Omental fat pad (tissue), 4 donors: Measurements from ENCODE around the gene PPP1R1B. TPM values are rescaled to one million over a fixed set of nuclear protein-coding genes. Genes with fewer than 3 reads are reported as not detected.

Experiments
- ATAC-seq: fragments of 150-250 bp; one replicate; pipeline ENCODE4 v1.9.1; 2016; ENCODE audit warnings: mild to moderate bottlenecking, moderate library complexity; ENCODE audit not compliant: low FRiP score
- DNase-seq: peaks from one replicate; pipeline ENCODE4 v3.0.0-alpha.2; 2019; ENCODE audit warnings: low spot score
- total RNA-seq, 4 donors: library from RNA; depleted of rRNA; stranded (reverse); fragments of >200 nt; gene quantifications; one replicate each; pipeline ENCODE4 v1.1.0, GENCODE V29; 2016
- TF ChIP-seq, protein P1 (sequence below), 3 donors: fragments of 450-650 bp; IDR thresholded peaks; one replicate each; pipeline ENCODE4 v1.5.1; 2016 to 2017; ENCODE audit warnings: antibody characterized with exemption in 3 of 3, mild to moderate bottlenecking in 3 of 3, moderate library complexity in 2 of 3

PPP1R1B gene
- total RNA-seq, 4 donors from 2014 or later, result 13.9 to 27.0 (median 19.1) TPM

DNA sequence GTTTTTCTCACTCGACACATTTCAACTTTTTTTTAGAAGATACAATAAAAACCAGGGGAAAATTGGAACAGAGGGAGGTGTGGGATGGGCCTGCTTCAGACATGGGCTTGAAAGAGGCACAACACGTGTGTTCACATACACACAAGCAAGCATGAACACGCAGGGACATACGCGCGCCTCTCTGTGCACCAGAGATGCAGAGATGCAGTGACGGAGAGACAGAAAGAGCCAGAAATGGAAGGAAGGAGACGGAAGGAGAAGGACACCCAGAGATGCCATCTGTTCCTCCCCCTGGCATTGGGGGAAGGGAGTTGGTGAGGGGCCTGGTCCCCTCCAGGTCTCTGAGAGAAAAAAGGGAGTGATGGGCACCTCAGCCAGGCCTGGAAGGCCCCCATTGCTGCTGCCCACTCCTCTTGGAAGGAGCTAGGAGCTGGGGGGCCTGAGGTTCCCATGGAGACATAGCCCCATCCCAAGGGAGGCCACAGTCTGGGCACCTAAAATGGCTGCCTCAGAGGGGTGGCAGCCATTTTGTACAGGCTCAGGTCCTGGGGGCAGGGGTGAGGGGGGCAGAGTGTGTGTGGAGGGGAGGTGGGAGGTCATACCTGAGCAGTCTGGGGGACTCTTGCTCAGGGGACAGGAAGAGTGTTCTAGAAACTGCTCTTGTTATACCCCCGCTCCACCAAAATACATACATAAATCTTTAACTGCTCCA lies 15.2 kb upstream of the PPP1R1B start:
- ATAC-seq, result no peak
- DNase-seq, result no peak
- TF ChIP-seq, protein P1, sequence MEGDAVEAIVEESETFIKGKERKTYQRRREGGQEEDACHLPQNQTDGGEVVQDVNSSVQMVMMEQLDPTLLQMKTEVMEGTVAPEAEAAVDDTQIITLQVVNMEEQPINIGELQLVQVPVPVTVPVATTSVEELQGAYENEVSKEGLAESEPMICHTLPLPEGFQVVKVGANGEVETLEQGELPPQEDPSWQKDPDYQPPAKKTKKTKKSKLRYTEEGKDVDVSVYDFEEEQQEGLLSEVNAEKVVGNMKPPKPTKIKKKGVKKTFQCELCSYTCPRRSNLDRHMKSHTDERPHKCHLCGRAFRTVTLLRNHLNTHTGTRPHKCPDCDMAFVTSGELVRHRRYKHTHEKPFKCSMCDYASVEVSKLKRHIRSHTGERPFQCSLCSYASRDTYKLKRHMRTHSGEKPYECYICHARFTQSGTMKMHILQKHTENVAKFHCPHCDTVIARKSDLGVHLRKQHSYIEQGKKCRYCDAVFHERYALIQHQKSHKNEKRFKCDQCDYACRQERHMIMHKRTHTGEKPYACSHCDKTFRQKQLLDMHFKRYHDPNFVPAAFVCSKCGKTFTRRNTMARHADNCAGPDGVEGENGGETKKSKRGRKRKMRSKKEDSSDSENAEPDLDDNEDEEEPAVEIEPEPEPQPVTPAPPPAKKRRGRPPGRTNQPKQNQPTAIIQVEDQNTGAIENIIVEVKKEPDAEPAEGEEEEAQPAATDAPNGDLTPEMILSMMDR (IDR thresholded peaks at IDR 0.05), result no peak

DNA sequence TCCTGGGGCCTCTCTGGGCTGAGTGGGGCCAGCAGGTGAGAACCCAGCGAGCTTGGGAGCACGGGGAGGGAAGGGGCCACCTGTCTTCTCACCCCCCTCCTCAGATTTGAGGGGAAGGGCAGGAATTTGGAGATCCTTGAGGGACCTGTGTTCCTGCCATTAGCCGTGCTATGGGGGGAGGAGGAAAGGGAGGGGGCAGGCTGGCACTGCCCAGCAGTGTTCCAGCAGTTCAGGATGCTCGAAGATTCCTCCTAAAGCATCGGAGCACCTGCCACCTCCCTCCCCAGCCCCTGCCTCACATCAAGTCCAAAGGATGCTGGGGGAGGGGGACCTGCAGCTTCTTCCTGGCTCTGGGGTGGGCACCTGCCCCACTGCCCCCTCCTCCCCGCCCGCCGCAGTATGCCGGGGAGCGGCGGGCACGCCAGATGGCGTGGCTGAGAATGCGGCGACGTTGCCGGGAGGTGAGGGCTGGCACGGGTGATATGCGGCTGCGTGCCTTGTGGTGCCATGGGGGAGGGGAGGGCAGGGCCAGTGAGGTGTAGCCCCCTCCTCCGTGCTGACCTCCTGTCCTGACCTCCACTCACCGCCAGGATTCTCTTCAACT lies 14.4 kb upstream of the PPP1R1B start:
- ATAC-seq, result no peak
- no peak for DNase-seq
- TF ChIP-seq, protein P1 (IDR thresholded peaks at IDR 0.05), result no peak

DNA sequence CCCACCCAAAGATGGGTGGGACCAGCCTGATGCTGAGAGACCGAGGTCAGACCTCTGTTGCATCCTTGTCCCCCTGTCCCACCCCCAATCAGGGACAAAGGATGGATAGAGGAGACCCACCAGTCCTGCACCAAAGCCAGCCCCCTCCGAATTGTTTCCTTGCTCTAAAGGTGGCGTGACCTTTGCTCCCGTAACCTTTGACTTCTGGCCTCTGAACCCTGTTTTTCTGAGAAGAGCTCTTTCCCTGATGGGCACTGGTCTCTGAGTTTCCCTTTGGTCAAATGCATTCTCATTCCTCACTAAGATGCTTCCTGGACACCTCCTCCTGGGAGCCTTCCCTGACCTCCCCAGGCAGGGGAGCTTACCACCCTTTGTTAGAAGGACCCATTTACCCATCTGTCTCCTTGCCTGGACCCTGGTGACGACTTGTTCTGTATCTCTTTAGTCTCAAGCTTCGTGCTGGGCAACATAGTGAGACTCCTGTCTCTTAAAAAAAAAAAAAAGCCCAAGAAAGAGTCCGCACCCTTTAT lies 13.8 kb upstream of the PPP1R1B start:
- DNase-seq, result no peak
- ATAC-seq, result no peak
- TF ChIP-seq, protein P1 (IDR thresholded peaks at IDR 0.05), result no peak

DNA sequence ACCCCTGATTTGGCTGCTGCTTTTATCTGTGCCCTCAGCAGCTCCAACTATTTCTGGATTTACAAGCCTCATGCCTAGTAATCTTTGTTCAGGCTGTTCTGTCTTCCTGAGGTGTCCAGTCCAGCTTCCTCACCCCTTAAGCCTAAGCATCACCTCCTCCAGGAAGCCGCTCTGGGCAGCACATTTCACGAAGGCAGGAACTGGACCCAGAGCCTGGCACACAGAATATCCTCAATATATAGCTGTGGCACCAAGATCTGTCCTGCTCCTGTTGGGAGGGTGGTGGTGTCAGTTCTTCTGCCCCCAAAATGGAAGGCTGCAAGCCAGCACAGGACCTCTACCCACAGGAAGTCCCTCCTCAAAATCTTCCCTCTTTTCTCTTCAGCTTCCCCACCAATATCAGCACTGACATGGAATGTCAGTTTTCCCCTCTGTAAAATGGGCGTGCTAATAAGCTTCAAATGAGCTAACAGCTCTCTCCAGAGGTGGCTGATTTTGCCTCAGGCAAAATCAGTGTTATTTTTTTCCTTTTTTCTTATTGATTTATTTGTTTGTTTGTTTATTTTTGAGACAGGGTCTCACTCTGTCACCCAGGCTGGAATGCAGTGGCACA lies 12.1 kb upstream of the PPP1R1B start:
- ATAC-seq, result no peak
- DNase-seq, result no peak
- TF ChIP-seq, protein P1 (IDR thresholded peaks at IDR 0.05), result no peak

DNA sequence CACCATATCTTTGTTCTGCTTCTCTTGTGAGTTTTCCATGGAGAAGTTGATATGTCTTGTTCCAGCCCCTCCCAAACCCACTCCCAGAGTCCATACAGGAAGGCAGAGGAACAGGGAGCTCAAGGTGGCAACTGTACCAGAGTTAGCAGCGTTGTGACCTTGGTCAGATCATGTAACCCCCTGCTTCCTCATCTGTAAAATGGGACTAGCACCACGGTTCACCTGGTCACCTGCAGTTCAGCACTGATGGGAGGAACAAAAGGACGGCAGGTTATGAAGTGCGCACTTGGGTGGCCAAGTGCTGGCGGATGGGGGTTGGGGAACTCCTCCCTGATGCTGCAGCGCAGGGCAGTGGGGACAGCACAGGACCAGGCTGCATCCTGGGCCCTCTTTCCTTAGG lies 11.3 kb upstream of the PPP1R1B start:
- TF ChIP-seq, protein P1 (IDR thresholded peaks at IDR 0.05), result no peak
- DNase-seq, result no peak
- no peak for ATAC-seq

DNA sequence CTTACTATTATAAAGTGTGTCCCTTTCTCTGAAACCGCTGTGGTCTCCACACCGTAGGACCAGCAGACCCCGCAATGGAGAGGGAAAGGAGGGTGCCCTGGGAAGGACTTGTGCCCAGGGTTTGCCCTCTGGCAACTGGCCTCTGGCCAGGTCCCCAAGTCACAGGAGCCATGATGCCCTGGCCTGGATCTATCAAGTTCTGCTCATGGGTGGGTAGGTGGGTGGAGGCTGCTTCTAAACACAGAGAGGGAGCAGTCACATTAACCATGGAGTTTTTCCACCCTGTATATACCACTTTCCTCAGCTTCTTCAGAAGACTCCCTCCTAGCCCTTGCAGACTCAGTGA lies 9.7 kb upstream of the PPP1R1B start:
- TF ChIP-seq, protein P1 (IDR thresholded peaks at IDR 0.05), result no peak
- DNase-seq (no peak), ATAC-seq (no peak)
